ENCODE results near the gene TTLL12.

Gene TTLL12

GRCh38 chr22:43188829-43189545, 2.1 kb upstream of the TTLL12 start:
- Histone ChIP-seq H3K4me3 (ENCODE audit: low read length) (no peak overlapping the region), H3K4me2 (ENCODE audit: low read length) (no peak overlapping the region), H3K79me2 (ENCODE audit: low read length) (peaks cover 26% of the 10 kb centered on the region), H3K9me3 (ENCODE audit: insufficient read depth, low read length) (no peaks in the 10 kb centered on the region), H3K27ac (ENCODE audit: low read length) (no peak overlapping the region), H2AFZ (ENCODE audit: low read depth, low read length) (no peak overlapping the region), H3K27me3 (ENCODE audit: low read depth, low read length) (no peaks in the 10 kb centered on the region; the same call in 1 of the 2 replicates), H3K4me1 (ENCODE audit: low read length) (peaks cover 10% of the 10 kb centered on the region), H3K9ac (ENCODE audit: low read length) (no peak overlapping the region), H4K20me1 (ENCODE audit: insufficient read depth, low read length) (no peaks in the 10 kb centered on the region), H3K36me3 (replicated peaks; ENCODE audit: low read depth, low read length) (peaks cover 6% of the 10 kb centered on the region)
- TF ChIP-seq EZH2phosphoT487 (IDR thresholded peaks at IDR 0.05; ENCODE audit: low read depth) (no peak), CTCF (IDR thresholded peaks at IDR 0.05; ENCODE audit: low read depth, low read length) (no peak)

GRCh38 chr22:43187171-43188099, 501 bp upstream of the TTLL12 start:
- H3K27me3 ChIP-seq (ENCODE audit: low read depth, low read length) = no peaks in the 10 kb centered on the region; the same call in 1 of the 2 replicates
- peak overlapping the region; percentile 91 for H3K4me3 ChIP-seq (ENCODE audit: low read length)
- H3K9ac ChIP-seq (ENCODE audit: low read length) = peak overlapping the region; percentile 93
- peaks cover 6% of the 10 kb centered on the region for H3K36me3 ChIP-seq (replicated peaks; ENCODE audit: low read depth, low read length)
- no peaks in the 10 kb centered on the region for H3K9me3 ChIP-seq (ENCODE audit: insufficient read depth, low read length)
- no peaks in the 10 kb centered on the region for H4K20me1 ChIP-seq (ENCODE audit: insufficient read depth, low read length)
- peak overlapping the region; percentile 94 for H2AFZ ChIP-seq (ENCODE audit: low read depth, low read length)
- peaks cover 10% of the 10 kb centered on the region for H3K4me1 ChIP-seq (ENCODE audit: low read length)
- H3K4me2 ChIP-seq (ENCODE audit: low read length) = peak overlapping the region; percentile 71
- TF ChIP-seq EZH2phosphoT487 (IDR thresholded peaks at IDR 0.05; ENCODE audit: low read depth) (no peak), CTCF (IDR thresholded peaks at IDR 0.05; ENCODE audit: low read depth, low read length) (peak; percentile 45; the same call in 1 of the 2 replicates)
- H3K27ac ChIP-seq (ENCODE audit: low read length) = peak overlapping the region; percentile 82
- H3K79me2 ChIP-seq (ENCODE audit: low read length) = peaks cover 40% of the 10 kb centered on the region

- Histone ChIP-seq H4K20me1 (ENCODE audit: insufficient read depth, low read length) (no peaks in the 10 kb centered on the region), H3K4me3 (ENCODE audit: low read length) (peak overlapping the region; percentile 95), H3K36me3 (replicated peaks; ENCODE audit: low read depth, low read length) (peaks cover 18% of the 10 kb centered on the region), H3K79me2 (ENCODE audit: low read length) (peaks cover 45% of the 10 kb centered on the region), H3K9me3 (ENCODE audit: insufficient read depth, low read length) (no peaks in the 10 kb centered on the region), H3K27ac (ENCODE audit: low read length) (no peak overlapping the region), H2AFZ (ENCODE audit: low read depth, low read length) (no peak overlapping the region), H3K4me1 (ENCODE audit: low read length) (peaks cover 10% of the 10 kb centered on the region), H3K9ac (ENCODE audit: low read length) (peak overlapping the region; percentile 84), H3K4me2 (ENCODE audit: low read length) (peak overlapping the region; percentile 91), H3K27me3 (ENCODE audit: low read depth, low read length) (no peaks in the 10 kb centered on the region)
- TF ChIP-seq CTCF (IDR thresholded peaks at IDR 0.05; ENCODE audit: low read depth, low read length) = no peak
- no peak for TF ChIP-seq EZH2phosphoT487 (IDR thresholded peaks at IDR 0.05; ENCODE audit: low read depth)
Measured at GRCh38 chr22:43185860-43186261, 1.1 kb downstream of the TTLL12 start.
